Adrenal gland (tissue), 12 donors: ENCODE data around the gene TEX29. TPM values are rescaled to one million over a fixed set of nuclear protein-coding genes. Genes with fewer than 3 reads are reported as not detected.
A peak's percentile ranks its signal among the peaks of the same experiment; 100 is the strongest.

Experiments
- DNase-seq, 7 donors: peaks; one replicate each; pipeline ENCODE4 v3.0.0-alpha.2; 2019 to 2020
- H3K27ac ChIP-seq, 5 donors: fragments of 200-600 bp; sonication (generic) in 4 of 5; 1 replicate in 3 of 5; 2 replicates in 2 of 5; pipeline versions ENCODE4 v1.5.1 to v1.8.0; 2016 to 2020; ENCODE audit warnings: mild to moderate bottlenecking in 1 of 5
- H3K27me3 ChIP-seq: fragments of 200-600 bp; 2 replicates; pipeline ENCODE4 v1.8.0; 2021
- H3K36me3 ChIP-seq, 2 donors: fragments of 200-600 bp; replicated peaks in 1 of 2; 1 replicate in 1 of 2; 2 replicates in 1 of 2; pipeline versions ENCODE4 v1.5.1 to v1.8.0; 2018 to 2022
- H3K4me1 ChIP-seq, 2 donors: fragments of 200-600 bp; replicated peaks in 1 of 2; 1 replicate in 1 of 2; 2 replicates in 1 of 2; pipeline versions ENCODE4 v1.5.1 to v1.8.0; 2018 to 2021
- H3K4me3 ChIP-seq, 4 donors: fragments of 200-600 bp; sonication (generic) in 3 of 4; one replicate each; pipeline ENCODE4 v1.5.1; 2016 to 2018
- H3K9me3 ChIP-seq, 3 donors: fragments of 200-600 bp; sonication (generic) in 1 of 3; replicated peaks in 1 of 3; 1 replicate in 2 of 3; 2 replicates in 1 of 3; pipeline versions ENCODE4 v1.5.1 to v1.8.0; 2016 to 2021
- POLR2A ChIP-seq, 2 donors: fragments of 450-650 bp; IDR thresholded peaks; one replicate each; pipeline ENCODE4 v1.6.1; 2017; ENCODE audit warnings: antibody characterized with exemption in 2 of 2, mild to moderate bottlenecking in 2 of 2, moderate library complexity in 1 of 2
- WGBS, 4 donors: extraction: QIAGEN DNeasy Blood & Tissue Kit in 2 of 4; methylation state at CpG; one replicate each; pipeline versions ENCODE4 v1.1.5 to v1.1.7; 2013 to 2017; 5-methylcytosine and 5-hydroxymethylcytosine counted together
- intact Hi-C, 2 donors: fragments of 100-400 bp; cut with DNase I; formaldehyde crosslinking; loops; one replicate each; pipeline versions ENCODE4 v1.14.1 to v1.15.0; 2022 to 2023
- polyA plus RNA-seq, 3 donors: library from polyadenylated mRNA; stranded (reverse); fragments of 200-250 nt in 2 of 3; fragments of 350-450 nt in 1 of 3; fragmentation: Illumina TruSeq in 1 of 3; extraction: RNeasy Lipid Tissue Mini Kit (QIAGEN cat#74804) in 1 of 3; gene quantifications; one replicate each; pipeline ENCODE4 v1.2.3, GENCODE V29; 2013 to 2014
- total RNA-seq, 9 donors: library from RNA; depleted of rRNA in 4 of 9; stranded (reverse); fragments of >200 nt in 4 of 9; fragments of 120-200 nt in 1 of 9; fragmentation: NEBNext Ultra II Directional in 1 of 9; extraction: Animal tissue kit (Norgen Biotek cat#: 25700) in 1 of 9; gene quantifications; one replicate each; pipeline versions ENCODE4 v1.1.0 to v1.2.4, GENCODE V29; 2013 to 2023
- TF ChIP-seq, protein P1 (sequence below), 6 experiments: fragments of 450-650 bp in 4 of 6; fragments of 200-600 bp in 2 of 6; sonication (generic) in 1 of 6; IDR thresholded peaks; 1 replicate in 5 of 6; 2 replicates in 1 of 6; pipeline versions ENCODE4 v1.5.1 to v1.8.0; 2016 to 2021; ENCODE audit warnings: antibody characterized with exemption in 6 of 6, mild to moderate bottlenecking in 2 of 6, moderate library complexity in 1 of 6
- donor health status: healthy with polysubstance abuse.
- donor health status: Bipolar disorder and iron deficiency.
- donor health status: DM: yes; HTN: yes; CAD: no.
- donor health status: DM: no; HTN: no; CAD: no.
- donor health status: DM: no; HTN: no; CAD: no.
- donor health status: DM: yes; HTN: yes; CAD: no.

Gene TEX29
- total and polyA plus RNA-seq, 12 donors, result 0.28 to 4.0 (median 0.34) TPM; not detected in 7

DNA sequence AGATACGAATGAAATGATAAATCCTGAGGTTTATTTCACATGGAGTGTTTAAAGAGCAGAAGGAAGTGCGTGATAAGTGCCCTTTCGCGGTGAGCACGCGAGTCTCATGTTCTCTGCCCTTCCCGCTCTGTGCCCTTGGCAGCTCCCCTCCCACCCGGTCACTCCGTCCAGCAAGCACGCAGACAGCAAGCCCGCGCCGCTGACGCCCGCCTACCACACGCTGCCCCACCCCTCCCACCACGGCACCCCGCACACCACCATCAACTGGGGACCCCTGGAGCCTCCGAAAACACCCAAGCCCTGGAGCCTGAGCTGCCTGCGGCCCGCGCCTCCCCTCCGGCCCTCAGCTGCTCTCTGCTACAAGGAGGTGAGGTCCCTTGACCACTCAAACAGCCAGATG is 37.4 kb upstream of the TEX29 start:
- H3K27me3 ChIP-seq, result no peaks in the 10 kb centered on the region
- WGBS, 4 donors, result 95 to 97% (median 97%) methylated on average over 21 to 23 of the region's 23 CpGs

DNA sequence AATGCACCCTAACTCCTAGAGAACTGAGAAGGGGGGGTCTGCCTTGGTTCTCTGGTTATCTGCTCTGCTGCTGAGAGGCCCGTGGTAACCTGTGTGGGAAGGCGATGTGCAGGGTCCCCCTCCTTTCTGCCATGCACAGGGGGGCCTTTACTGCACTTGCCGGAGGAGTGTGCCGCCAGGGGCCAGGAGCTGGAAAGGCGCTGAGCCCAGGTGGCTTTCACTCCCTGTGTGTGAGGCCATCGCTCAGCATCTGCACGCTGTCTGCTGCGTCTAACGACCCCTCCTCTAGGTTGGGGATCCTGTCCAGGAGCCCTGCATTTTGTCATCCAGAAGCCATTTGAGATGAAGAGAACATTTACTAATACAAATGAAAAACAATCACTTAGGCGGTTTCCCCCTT is 37.0 kb upstream of the TEX29 start:
- WGBS, 4 donors, result 88 to 97% (median 95%) methylated on average over 7 to 10 of the region's 10 CpGs
- Histone ChIP-seq H3K9me3 (no peaks in the 10 kb centered on the region), H3K4me3 (no peak overlapping the region), H3K27me3 (no peaks in the 10 kb centered on the region), H3K27ac (no peak overlapping the region), H3K36me3 (peaks cover 0 to 83% of the 10 kb centered on the region in 2 donors), H3K4me1 (peaks cover 4 to 11% of the 10 kb centered on the region in 2 donors)
- DNase-seq, result no peak
- intact Hi-C loops, result no loop called here
- TF ChIP-seq POLR2A (IDR thresholded peaks at IDR 0.05), result no peak
- TF ChIP-seq, protein P1, sequence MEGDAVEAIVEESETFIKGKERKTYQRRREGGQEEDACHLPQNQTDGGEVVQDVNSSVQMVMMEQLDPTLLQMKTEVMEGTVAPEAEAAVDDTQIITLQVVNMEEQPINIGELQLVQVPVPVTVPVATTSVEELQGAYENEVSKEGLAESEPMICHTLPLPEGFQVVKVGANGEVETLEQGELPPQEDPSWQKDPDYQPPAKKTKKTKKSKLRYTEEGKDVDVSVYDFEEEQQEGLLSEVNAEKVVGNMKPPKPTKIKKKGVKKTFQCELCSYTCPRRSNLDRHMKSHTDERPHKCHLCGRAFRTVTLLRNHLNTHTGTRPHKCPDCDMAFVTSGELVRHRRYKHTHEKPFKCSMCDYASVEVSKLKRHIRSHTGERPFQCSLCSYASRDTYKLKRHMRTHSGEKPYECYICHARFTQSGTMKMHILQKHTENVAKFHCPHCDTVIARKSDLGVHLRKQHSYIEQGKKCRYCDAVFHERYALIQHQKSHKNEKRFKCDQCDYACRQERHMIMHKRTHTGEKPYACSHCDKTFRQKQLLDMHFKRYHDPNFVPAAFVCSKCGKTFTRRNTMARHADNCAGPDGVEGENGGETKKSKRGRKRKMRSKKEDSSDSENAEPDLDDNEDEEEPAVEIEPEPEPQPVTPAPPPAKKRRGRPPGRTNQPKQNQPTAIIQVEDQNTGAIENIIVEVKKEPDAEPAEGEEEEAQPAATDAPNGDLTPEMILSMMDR (IDR thresholded peaks at IDR 0.05), result no peak

More for the DNA sequence above, 37.4 kb upstream of the TEX29 start:
- H3K27ac ChIP-seq, result peak overlapping the region in 1 of 5 donors; percentile 37
- TF ChIP-seq, protein P1 (IDR thresholded peaks at IDR 0.05), result no peak
- TF ChIP-seq POLR2A (IDR thresholded peaks at IDR 0.05), result no peak
- peaks cover 0 to 83% of the 10 kb centered on the region in 2 donors for H3K36me3 ChIP-seq
- H3K4me1 ChIP-seq, result peaks cover 4 to 11% of the 10 kb centered on the region in 2 donors
- intact Hi-C loops, result no loop called here
- H3K9me3 ChIP-seq, result no peaks in the 10 kb centered on the region
- H3K4me3 ChIP-seq, result no peak overlapping the region
- DNase-seq, result no peak

DNA sequence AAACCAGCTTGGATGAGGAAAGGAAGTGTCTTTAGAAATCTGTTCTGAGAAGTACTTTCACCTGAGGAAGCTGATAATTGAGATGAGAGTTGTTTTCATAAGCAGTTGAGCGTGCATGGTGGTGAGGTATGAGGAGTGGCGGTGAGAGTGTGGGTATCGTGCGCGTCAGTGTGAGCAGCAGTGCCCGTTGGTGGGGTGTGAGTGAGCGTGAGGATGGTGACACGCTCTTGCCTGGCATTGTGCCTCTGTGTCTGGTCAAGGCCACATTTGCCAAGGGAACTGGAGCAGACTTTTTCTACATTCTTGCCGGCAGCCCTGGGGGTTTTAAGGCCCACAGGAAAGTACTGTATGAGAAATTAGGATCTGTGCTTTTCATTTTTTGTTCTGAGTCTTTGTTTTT is 36.5 kb upstream of the TEX29 start:
- Histone ChIP-seq H3K27ac (no peak overlapping the region), H3K4me3 (no peak overlapping the region), H3K4me1 (peaks cover 4 to 11% of the 10 kb centered on the region in 2 donors), H3K36me3 (peaks cover 0 to 84% of the 10 kb centered on the region in 2 donors), H3K9me3 (no peaks in the 10 kb centered on the region), H3K27me3 (no peaks in the 10 kb centered on the region)
- DNase-seq, result peak; percentile 51 to 80 (median 73)
- 56 to 76% (median 69%) methylated on average over 9 of the region's 9 CpGs for WGBS, 4 donors
- TF ChIP-seq, protein P1 (IDR thresholded peaks at IDR 0.05), result no peak
- no peak for TF ChIP-seq POLR2A (IDR thresholded peaks at IDR 0.05)
- intact Hi-C loops, result no loop called here

DNA sequence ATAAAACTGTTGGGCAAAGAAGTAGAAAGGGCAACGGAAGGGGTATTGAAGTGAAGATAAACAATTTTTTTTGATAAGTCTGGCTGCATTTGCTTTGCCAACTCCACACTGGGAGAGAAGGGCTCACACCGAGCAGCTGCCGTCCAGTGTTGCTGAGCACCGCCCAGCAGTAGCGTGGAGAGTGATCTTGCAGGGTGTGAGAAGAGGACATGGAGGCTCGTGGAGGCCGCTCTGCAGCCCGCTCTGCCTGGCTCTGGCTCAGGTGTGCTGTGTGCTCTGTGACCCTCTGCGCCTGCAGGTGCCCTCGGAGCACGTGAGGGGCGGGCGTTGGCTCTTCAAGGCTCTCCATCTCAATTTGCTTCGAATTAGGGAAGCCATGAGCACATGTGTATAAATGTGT is 35.9 kb upstream of the TEX29 start:
- Histone ChIP-seq H3K4me1 (peaks cover 4 to 11% of the 10 kb centered on the region in 2 donors), H3K4me3 (no peak overlapping the region), H3K27me3 (no peaks in the 10 kb centered on the region), H3K36me3 (peaks cover 0 to 83% of the 10 kb centered on the region in 2 donors), H3K27ac (no peak overlapping the region), H3K9me3 (no peaks in the 10 kb centered on the region)
- peak in 1 of 7 donors; percentile 39 for DNase-seq
- intact Hi-C loops, result no loop called here
- 90 to 95% (median 95%) methylated on average over 14 of the region's 14 CpGs for WGBS, 4 donors
- TF ChIP-seq, protein P1 (IDR thresholded peaks at IDR 0.05), result no peak
- TF ChIP-seq POLR2A (IDR thresholded peaks at IDR 0.05), result no peak
